T-helper 2 cell (primary cell): ENCODE data around the gene GLOD4.
"Not testable (repeated sequence)": the region's sequence is repeated elsewhere in the genome, so short reads cannot be mapped to it uniquely, and the experiment has no call there.

Source experiments
- DNase-seq, 5 experiments: peaks; one replicate each; pipeline versions ENCODE4 v3.0.0 to v3.0.0-alpha.2; 2012 to 2022

Gene GLOD4

DNA sequence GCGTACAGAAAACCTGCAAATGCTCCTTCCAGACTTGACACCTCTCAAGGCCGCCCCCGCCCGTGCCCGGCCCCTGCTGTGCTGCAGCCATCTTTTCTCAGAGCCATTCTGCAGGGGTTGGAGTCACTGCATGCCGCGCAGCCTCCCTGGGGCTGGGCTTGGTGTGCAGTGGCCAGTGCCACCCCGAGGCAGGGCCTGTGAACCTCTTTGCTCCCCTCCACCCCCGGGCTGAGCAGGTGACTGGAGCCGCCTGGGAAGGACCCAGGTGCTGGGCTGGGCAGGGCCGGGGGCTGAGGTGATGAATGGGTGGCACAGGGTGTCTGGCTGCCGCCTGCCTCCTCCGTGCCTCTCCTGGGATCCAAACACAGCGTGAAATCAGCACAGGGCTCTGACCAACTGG lies 20.4 kb upstream of the GLOD4 start:
- no peak for DNase-seq

DNA sequence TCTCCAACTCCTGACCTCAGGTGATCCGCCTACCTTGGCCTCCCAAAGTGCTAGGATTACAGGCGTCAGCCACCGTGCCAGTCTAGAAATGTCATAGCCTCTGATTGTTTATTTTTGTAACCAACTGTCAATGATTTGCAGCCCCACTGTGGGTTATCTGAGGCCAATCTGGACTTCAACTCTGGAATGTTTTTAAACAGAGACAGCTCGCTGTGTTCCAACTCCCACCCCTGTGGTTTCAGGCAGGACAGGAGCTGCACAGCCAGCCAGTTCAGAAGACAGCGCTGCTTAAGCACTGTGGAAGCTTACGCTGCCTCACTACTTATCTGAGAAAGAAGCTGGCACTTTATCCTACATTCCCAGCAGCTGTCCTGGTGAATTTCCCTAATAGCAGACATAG lies 19.6 kb upstream of the GLOD4 start:
- DNase-seq, result no peak

DNA sequence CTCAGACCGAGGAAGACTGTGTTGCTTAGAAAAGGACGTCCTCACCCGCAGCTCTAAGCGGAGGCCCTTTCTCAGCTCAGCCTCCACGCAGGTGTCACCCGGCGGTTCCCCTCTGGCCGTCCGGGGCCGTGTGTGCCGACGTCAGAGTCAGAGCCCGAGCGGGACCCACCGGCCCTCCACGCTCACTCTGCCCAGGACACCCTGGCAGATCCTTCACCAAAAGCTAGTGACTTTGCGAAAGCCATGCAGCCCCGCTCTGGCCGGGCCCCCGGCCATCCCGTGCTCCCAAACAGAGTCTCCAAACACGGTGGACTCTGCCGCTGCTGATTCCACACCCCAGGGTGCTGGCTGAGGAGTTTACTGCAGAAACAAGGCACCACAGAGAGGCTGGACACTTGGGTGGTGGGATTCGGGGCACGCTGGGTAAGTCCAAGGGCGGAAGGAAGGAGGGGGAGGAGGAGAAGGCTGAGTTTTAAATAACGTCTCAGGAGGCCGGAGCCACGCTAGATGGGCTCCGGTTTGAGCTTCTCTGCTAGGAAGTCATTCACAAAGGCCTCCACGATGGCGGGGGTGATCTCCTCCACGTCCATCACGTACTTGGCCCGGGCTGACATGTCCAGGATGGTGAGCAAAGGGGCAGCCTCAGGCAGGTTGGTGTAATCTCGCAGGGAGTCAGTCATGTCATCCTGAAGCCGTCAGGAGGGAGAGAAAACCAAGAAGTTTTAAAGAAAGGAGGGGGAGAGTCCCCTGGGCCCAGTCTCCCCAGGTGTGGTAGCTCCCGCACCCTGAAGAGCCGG lies 18.6 kb upstream of the GLOD4 start:
- DNase-seq, result no peak

DNA sequence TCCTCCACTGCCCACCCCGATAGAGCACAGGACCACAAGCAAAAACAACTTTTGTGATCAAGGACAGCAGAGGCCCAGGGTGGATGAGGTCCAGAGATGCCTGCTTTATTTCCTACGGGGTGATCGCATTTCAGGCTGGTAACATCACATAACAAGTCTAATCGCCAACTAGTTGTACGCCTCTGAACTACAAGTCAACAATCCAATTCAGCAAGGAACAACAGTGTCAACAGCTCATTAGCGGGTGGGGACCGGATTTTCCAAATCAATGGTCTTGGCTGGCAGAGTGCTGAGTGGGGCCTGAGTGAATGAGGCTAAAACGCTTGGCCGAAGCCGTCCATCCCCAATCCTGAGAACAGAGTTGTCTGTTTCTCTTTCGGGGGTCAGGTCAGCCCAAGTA lies 17.2 kb upstream of the GLOD4 start:
- DNase-seq, result no peak

DNA sequence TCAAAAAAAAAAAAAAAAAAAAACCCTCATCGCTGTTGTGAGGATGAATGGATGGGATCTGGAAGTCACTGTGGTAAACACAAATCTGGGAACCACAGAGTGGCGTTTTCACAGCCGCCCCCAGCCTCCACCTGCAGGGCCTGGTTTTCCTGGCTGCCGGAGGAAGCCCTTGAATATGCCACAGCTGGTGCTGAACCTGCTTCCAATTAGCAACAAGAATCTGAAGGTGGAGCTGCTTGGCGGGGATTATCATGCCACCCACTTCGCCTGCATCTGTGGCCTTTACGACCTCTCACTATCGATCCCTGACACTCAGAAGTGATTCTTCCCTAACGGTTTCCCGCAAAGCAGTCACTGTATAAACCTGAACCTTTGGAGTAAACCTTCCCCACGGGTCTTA lies 16.2 kb upstream of the GLOD4 start:
- DNase-seq, result no peak

DNA sequence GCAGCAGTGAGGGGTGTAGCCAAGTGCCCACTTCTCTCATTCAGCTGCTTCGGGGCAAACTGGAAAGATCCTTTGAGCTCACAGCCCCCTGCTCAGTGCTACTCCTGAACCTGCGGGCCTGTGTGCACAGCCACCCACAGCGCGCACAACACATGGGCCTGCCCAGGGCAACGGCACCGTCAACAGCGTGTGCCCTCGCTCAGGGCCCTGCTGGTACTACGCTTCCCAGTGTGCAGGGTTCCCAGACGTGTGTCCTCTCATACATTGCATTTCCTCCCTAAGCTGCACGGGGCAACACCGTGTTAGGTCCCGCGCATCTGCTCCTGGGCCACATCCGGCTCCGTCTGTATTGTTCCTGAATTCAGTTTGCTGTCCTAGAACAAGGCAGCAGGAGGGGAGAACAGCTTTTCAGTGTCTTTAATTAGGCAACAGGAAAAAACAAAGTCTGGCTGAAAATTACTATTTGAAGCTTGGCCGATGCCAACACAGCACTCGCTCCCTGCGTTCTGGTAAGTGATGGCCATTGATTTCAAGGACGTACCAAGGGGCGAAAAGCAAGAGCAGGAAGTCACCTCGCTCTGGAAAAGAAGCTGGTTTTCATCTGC lies 15.3 kb upstream of the GLOD4 start:
- DNase-seq, result no peak

DNA sequence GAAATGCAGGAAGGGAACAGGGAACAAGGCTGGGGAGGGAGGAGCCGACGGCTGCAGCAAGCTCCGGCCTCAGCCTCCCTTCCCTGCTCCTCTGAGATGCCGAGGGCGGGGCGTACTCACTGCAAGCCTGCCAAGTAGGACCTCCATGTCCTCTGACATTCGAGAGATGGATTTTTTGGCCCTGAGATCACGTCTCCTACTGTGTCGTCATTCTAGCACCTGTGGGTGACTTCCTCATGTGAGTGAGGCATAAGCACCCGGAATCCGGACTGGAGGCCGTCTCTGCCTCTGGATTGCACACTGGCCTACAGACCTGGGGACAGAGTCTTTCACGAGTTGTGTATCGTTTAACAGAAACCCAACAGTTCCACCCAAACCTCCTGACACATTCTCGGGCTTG lies 14.5 kb upstream of the GLOD4 start:
- no peak for DNase-seq

DNA sequence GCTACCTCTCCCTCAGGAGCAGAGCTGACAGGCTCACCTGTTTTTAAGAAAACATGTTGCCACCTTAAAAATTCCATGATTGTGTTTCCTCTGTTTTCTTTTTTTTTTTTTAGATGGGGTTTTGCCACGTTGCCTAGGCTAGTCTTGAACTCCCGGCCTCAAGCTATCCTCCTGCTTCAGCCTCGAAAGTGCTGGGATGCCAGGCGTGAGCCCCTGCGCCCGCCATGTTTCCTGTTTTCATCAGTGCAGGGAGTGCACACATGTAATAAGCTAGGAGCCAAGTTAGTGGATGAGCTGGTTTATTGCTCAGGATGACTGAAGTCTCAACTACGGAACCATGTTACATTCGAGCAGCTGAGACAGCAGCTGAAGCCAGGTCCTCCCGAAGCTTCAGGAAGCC lies 13.6 kb upstream of the GLOD4 start:
- no peak for DNase-seq

DNA sequence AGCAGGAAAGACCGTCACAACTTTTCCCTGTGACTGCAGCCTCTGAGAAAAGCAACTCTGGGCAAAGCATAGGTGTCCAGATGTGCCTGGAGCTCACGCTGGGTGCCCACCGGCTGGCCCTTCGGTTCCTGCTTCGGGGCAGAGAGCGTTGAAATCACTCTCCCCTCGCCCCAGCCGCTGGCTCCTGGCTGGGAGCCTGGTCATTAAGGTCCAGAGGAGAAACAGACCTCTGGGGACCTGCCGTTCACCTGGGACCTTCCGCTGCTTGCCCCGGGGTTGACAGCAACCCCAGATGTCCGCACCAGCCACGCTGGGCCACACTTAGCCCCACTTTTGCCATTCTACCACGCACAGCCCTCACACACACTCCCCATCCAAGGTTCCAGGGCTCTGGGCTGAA lies 13.2 kb upstream of the GLOD4 start:
- DNase-seq, result no peak

DNA sequence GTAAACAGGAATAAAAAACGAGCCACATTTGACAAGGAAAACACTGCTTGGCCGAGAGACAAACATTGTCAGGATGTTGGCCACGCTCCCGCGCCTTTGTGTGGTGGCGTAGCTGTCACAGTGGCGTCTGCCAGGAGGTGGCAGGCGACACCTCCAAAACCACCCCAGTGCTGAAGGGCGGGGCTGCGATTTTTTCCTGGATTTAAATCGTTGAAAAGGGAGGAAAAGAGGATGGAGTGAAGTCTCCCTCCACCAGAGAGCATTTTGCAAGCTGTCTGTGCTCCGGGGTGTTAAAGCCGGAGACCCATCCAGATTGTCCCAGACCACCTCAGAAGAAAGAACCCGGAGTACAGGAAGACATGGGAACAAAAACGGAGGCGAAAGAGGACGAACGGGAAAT lies 12.8 kb upstream of the GLOD4 start:
- peak in 2 of 5 experiments; percentile 8 to 40 for DNase-seq

DNA sequence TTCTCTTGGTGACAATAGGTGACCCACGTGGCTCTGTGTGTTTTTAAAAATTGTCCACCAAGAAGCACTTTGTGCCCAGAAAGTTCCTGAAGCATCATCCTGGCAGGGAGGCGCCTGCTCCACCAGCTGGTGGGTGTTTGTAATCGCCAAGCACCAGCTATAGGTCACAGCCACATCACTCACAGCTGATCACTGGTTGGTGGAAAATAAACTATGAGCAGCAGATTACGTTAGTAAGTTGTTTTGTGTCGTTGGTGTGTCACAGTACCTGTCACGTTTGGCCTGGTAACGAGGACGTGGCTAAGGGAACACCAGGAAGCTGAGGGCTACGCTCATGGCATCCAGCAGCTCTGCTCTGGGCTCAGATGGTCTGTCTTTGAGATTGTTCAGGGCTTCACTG lies 10.2 kb upstream of the GLOD4 start:
- no peak for DNase-seq

DNA sequence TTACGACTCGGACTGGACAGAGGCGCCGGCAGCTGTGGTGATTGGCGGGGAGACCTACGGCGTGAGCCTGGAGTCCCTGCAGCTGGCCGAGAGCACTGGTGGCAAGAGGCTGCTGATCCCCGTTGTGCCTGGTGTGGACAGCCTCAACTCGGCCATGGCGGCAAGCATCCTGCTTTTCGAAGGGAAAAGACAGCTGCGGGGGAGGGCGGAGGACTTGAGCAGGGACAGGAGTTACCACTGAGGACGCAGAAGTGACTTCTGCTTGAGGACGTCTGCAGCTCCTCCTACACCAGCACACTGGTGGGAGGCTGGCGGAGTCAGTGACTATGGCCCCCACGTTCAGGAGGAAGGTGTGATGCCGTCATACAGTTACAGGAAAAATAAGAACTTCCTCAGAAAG lies 9.7 kb upstream of the GLOD4 start:
- no peak for DNase-seq

DNA sequence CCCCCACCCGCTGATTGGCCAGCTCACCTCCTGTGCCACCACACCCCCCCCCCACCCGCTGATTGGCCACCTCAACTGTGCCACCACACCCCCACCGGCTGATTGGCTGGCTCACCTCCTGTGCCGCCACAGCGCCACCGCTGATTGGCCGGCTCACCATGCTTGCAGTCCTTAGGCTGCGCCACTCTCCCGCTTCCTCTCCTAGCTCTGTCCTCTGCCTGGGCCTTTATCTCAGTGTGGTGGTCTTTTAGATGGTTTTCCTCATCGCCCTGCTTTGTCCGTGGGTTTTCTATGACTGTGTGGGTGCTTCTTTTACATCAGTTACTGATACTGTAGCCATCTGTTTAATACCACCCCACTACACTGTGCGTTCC lies 8.8 kb upstream of the GLOD4 start:
- not testable (repeated sequence) for DNase-seq

DNA sequence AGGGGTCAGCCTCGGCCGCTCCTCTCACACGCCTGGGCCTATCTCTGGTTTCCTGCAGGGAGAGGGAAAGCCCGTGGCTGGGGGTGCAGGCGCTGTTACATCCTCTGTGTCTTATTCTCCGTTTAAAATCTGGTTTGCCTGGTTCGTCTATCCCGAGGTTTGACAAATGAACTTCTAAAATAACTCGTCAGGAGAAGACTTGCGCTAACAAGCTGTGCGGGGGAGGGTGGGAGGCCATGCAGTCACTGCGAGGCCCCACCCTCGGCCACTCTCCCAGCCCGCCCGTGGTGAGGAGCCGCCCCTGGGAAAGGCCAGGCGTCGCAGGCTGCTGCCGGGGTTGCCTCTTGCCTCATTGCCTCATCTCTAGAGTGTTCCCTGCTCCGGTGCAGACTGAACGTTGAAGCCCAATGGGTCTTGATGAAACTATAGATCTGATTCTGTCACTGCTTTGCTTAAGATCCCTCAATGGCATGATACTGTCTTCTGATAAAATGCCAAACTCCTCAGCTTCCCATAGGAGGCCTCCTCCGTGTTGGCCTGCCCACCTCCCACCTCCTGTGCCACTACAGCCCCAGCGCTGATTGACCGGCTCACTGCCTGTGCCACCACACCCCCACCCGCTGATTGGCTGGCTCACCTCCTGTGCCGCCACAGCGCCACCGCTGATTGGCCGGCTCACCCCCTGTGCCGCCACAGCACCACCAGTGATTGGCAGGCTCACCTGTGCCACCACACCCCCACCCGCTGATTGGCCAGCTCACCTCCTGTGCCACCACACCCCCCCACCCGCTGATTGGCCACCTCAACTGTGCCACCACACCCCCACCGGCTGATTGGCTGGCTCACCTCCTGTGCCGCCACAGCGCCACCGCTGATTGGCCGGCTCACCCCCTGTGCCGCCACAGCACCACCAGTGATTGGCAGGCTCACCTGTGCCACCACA lies 8.1 kb upstream of the GLOD4 start:
- DNase-seq, result not testable (repeated sequence)

DNA sequence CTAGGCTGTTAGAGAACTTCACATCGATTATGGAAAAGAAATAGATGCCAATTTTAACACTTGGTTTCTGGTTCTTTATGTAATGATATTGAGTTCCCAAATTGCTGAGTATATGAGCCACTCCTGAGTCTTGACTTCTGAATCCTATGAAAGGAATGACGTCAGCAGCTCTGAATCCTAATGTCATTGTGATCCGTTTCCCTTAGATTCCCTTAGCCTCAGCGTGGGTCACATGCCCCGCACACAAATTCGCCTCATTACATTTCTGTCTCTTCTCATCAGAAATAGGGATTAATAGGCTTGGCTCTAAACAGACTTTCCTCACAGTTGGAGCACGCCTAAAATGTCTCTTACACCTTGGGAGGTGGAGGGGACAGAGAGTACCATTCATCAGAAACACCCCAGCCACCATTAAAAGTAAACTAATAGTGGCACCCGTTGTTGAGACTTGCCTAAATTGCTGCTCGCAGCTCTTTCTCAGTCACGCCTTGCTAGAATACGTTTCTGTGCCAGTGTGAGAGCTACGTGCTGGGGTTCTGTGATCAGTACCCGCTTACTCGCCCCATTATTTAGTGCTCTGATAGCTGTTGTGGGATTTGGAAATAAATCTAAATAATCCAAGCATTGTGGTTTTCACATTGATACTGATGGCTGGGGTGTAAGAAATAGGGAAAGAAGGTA lies 7.2 kb upstream of the GLOD4 start:
- DNase-seq, result no peak

DNA sequence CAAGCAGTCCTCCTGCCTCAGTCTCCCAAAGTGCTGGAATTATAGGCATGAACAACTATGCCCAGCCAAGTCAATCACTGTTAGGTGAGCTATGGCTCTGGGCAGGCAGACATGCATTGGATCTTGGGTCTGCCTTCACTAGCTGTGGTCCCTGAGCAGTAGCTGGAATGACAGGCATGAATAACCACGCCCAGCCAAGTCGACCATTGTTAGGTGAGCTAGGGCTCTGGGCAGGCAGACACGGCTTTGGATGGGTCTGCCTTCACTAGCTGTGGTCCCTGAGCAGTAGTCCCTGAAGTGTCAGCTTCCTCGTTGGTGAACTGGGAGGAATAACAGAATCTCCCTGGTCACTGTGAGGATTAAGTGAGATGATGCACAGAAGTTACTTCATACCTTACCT lies 6.5 kb upstream of the GLOD4 start:
- no peak for DNase-seq

DNA sequence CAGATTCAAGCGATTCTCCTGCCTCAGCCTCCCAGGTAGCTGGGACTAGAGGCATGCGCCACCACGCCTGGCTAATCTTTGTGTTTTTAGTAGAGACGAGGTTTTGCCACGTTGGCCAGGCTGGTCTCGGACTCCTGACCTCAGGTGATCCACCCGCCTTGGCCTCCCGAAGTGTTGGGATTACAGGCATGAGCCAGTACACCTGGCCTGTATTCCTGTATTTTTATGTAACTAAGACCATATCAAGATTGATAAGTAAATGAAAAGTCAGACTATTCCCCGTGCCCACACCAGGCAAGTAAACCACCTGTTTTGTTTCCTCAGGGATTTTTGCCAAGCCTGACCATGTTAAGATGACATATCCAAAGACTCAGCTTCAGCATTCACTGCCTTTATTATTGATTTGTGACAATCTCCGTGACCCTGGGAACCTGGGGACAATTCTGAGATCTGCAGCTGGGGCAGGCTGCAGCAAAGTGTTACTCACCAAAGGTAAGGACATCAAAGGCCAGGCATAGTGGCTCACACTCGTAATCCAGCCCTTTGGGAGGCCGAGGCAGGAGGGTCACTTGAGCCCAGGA lies 5.7 kb upstream of the GLOD4 start:
- no peak for DNase-seq

DNA sequence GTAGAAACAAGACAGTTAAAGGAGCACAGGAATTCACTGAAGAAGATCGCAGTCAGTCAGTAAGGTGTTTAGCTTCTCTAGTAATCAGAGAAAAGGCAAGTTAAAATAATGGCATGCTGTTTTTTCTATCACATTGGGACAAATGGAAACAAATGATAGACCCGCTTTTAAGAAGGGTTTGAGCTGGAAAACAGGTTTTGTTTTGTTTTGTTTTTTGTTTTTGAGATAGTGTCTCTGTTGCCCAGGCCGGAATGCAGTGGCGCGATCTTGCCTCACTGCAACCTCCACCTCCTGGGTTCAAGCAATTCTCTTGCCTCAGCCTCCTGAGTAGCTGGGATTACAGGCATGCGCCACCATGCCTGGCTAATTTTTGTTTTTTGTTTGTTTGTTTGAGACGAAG lies 3.8 kb upstream of the GLOD4 start:
- not testable (repeated sequence) for DNase-seq

DNA sequence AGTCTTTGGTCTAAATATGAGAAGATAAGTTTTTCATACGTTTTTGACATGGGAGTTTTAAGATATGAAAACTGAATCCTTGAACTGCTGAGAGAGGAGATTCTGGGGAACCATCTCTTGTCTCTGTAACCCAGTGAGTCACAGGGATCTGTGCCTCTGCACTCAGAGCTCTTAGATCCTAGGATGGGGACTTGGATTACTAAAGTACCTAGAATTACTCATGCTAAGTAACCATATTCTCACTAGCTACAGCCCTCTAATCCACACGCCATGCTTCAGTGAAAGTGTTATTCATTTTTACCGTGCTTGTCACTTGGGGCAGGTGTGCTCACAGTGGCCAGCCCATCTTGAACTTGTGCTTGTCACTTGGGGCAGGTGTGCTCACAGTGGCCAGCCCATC lies 2.1 kb upstream of the GLOD4 start:
- no peak for DNase-seq

DNA sequence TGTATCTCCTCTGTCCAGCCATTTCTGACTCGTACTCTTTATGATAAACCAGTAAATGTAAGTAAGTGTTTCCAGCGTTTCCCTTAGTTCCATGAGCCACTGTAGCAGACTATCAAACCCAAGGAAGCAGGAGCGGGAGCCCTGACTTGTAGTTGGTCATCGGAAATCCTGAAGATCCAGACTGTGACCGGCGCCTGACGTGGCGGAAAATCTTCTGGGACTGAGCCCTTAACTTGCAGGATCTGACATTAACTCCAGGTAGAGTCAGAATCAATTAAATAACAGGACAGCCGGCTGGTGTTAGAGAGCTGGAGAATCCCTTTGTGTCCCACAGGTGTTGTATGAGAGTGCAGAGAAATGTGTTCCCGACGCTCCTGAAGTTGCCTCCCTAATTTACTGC lies 4.0 kb downstream of the GLOD4 start:
- no peak for DNase-seq

DNA sequence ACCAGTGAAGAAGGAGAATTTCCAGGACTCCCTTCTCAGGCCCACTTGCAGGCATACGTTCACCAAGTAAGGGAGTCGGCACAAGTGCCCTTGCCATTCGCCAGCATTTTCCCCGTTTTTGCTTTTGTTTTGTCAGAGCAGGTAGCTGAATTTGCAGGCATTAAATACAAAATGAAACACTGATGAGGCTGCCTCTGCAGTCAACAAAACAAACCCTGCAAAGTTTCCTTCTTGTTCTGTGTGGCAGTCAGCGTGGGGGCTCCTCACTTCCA lies 7.8 kb downstream of the GLOD4 start:
- no peak for DNase-seq

DNA sequence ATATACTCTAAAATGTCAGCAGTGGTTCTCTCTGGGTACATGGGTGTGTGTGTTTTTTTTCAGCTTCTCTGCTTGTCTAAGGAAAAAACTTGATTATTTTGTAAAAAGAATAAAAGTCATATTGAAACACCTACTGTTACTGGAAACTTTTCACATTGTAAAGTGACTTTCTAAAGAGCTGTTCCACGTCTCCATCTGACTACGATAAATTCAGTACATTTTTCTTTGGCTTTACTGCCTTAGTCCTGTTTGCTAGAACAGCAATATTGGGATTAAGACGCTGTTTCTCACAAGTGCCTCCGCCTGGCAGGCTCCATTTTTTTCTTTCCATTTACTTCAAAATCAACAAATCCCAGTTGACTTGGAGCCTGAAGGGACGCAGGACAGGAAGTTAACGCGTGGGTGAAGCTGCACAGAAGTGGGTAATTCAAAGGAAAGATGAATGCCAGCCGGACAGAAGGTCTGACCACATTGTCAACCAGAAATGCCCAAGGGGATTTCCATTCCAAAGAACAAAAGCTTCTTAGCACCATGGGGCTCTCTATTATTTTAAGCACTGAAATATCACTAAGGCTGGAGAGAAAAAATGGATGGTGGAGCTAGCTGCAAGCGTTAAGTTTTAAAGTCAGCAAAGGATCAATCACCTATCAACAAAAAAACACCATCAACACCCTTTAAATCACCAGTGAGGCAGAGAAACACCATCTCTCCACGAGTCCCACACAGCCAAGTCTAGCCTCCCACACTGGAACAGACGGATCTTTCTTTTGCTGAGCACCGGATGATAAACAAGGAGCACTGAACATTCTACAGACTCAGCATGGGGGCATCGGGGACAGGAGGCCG lies 8.4 kb downstream of the GLOD4 start:
- DNase-seq, result no peak
